DMS 273 treated with DMSO at 0.1 percent for 48 hours (cell line): ENCODE results near the gene ARHGEF4.

Source experiments
- DNase-seq: peaks from one replicate; lab custom pipeline; 2025; lab: John Stamatoyannopoulos, UW

ARHGEF4 gene

DNA sequence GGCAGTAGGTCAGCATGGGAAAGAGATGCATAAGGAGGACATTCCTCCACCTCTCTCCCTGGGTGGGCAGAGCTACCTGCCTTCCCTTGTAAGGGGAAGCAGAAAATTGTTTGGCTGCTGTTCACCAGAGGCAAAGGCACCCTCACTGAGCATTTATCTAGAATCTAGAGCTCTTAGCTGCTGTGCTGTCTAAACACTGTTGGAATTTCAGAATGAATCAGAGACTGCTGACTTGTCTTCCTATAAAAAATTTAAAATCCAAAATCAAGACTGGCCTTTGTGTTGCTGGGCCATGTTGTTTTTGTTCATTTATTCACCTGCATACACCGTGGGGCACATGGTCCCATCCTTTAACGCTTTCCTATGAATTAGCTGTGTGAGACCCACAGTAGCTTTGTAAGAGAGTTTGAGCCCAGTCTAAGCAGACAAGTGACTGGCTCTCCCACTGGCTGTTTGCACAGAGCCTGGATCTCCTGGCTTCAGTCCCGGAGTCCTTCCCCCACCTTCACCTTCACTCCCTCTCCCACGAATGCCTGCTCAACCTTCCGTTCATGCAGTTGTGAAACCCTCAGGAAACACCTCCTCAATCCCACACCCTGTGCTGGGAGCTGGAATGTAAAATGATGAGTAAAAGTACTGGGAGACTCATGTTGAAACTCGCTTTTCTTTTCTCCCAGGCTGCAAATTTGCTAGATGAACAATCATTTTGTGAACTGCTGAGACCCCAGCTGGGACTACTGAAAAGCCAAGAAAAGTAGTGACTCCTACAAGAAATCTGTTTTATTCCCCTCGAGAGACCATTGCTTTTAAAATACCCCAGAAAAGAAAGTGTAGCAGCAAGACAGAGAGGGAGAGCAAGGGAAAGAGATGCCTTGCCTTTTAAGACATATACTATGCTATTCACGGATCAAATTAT lies 180.4 kb downstream of the ARHGEF4 start:
- peak; percentile 14 for DNase-seq

DNA sequence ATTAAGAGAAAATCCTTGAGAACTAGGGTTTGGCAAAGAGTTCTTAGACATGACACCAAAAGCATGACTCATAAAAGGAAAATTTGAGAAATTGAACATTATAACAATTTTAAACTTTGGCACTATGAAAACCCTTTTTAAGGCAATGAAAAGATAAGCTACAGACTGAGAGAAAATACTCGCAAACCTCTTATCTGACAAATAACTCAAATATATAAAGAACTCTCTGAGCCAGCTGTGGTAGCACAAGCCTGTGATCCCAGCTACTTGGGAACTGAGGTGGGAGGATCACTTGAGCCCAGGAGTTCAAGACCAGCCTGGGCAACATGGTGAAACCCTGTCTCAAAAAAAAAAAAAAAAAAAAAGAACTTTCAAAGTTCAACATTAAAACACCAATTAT lies 186.0 kb downstream of the ARHGEF4 start:
- no peak for DNase-seq

DNA sequence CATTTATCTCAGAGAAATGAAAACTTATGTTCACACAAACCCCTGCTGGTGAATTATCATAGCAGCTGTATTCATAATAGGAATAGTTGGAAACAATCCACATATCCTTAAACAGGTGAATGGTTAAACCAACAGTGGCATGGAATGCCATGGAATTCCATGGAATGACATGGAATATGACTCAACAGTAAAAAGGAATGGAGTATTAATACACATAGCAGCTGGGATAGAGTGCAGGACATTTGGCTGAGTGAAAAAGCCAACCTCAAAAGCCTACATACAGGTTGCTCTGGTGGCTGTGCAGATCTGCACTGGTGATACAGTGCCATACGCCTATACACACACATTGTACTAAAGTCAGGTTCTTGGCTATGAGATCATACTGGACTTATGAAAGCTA lies 187.0 kb downstream of the ARHGEF4 start:
- no peak for DNase-seq

DNA sequence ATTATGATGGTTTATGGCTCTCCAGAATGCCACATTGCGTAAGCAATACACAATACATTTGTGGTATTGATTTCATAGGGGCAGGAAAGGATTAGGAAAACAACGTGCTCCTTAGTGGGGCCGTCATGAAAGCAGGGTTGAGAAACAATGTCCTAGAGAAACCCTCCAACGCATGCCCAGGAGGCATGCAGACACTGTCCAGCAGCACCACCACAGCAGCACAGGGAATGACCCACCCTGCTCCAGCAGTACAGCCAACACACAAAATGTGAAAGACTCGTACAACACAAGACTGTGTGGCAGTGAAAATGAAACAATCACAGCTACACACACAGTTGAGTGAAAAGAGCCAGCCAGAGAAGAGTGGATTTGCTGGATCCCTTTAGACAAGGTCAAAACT lies 190.2 kb downstream of the ARHGEF4 start:
- DNase-seq, result no peak

DNA sequence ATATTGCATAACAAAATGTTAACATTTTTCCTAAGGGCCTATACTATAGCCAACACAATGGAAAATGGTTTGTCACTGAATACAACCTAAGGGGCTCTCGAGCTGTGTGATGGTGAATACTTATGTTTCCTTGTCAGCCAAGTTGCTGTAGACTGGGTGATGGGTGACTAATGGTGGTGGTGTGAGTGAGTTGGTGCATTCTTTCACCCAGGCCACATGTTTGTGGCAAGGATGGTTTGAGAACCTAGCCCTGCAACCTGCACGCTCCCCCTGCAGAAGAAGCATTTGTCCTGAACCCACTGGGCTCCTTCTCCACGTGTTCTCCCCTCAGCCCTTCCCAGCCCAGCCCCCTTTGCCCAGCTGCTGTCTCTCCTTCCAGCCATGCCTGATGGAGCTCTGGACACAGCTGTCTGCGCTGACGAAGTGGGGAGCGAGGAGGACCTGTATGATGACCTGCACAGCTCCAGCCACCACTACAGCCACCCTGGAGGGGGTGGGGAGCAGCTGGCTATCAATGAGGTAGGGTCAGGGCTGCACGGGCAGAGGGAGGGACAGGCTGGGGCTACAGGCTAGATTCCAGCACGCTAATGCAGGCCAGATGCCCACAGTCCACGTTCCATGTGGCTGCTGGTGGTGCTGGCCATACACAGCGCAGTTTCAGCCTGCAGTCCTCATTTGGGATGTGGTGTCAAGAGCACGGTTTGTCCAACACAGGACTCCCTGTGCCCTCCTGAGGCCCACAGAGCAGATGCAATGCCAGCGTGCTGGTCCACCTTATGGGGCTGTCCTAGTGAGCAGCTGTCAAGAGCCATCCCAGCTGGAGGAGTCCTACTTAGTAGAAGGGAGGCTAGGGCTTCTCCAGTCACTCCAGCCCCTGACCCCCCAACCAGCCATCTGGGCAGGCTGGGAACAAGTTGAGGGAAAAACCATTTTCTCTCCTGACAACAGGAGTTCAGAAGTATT lies 191.1 kb downstream of the ARHGEF4 start:
- no peak for DNase-seq

DNA sequence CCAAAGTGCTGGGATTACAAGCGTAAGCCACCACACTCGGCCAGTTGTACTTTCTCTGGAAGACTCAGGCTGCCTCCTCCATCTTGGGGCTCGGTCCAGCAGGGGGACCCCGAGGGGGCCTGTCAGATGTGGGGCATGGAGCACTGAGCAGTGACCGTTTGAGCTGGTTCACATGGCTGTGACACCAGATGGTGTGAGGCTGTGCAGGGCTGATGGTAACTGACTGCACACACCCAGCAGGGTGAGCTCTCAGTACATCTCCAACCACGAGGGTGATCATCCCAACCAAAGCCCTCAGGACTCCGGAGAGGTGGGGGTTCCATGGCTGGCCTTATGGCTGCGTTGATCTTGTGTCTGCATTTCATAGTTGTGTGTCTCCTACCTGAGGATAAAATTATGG lies 193.1 kb downstream of the ARHGEF4 start:
- no peak for DNase-seq

DNA sequence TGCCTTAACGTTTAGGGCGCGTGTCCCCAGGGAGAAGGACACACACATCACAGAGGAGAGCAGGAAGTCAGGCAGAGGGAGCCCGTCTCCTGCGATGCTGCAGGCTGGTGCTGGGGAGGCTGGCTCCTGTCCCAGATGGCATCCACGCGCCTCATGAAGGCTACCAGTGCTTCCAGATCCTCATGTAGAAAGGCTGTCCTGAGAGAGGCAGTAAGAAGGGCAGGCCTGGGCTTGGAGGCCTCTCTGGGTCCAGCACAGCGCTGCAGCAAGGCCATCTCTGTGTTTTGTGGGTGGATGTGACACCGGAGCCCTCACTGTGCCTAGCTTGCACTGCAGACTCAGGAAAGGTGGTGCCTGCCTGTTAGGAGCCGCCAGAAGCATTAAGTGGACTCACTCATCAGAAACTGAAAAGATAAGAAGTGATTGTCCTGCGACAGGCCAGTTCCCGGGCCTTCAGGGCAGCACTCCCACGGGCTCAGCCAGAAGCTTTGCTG lies 193.8 kb downstream of the ARHGEF4 start:
- no peak for DNase-seq

DNA sequence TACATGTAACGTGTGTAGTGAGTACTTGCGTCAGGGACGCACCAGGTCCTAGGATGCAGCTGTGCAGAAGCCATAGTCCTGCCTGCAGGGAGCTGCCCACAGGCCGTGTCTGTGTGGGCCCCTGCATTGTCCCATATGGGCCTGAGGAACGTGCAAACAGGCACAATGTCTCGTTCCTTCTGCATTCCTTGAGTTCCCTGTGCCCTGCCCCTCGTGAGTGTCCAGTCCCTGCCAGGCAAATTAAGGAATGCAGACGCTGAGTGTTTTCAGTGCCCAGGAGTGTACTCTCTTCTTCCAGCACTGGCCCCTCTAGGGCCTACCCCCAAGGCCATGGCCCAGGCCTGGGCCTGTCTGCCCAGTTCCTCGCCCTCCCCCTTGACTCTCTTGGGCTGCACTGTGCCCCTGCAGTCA lies 194.7 kb downstream of the ARHGEF4 start:
- no peak for DNase-seq

DNA sequence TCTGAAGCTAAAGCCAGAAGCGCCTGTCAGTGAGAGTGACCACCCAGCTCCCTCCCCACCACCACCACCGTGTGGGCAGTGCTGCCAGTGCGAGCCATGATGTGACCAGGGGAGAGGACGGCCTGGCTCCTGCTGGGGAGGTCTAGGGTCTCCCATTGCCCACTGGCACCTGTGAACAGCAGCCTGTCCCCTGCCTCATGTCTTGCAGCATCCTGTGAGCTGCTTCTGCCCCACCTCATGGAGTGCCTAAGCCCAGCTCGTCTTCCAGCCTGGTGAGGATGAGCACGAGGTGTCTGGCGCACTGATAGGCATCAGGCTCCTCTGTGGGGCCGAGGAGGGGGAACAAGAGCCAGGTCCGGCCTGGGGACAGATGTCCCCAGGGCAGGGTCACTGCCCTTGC lies 195.2 kb downstream of the ARHGEF4 start:
- no peak for DNase-seq

DNA sequence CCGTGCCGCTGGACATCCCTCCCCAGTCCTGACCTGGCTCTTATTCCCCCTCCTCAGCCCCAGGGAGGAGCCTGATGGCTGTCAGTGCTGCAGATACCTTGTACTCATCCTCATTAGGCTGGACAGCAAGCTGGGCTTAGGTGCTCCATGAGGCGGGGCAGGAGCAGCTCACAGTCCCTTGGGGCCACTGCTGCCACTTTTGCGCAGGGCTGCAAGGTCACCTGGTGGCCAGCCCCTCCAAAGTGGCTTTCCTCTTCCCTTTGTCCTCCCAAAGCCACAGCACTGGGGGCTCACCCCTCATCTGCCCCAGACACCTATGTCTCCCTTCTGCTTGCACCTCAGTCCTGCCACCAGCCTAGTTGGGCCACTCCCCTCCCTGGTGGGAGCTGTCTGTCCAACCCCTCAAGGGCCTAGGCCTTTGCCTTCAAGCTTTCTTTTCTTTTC lies 195.7 kb downstream of the ARHGEF4 start:
- no peak for DNase-seq

DNA sequence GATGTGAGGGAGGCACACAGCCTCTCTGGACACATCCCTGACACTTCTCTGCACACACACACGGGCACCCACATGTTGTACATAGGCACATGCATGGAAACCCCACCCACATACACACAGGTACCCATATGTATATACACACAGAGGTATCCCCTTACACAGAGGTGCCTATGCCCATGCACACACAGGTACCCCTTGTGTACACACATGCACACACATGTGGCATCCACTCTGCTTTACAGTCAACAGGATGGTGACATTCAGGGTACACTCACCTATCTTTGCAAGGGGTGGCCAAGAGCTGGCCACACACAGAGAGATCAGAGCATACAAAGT lies 197.0 kb downstream of the ARHGEF4 start:
- DNase-seq, result no peak

DNA sequence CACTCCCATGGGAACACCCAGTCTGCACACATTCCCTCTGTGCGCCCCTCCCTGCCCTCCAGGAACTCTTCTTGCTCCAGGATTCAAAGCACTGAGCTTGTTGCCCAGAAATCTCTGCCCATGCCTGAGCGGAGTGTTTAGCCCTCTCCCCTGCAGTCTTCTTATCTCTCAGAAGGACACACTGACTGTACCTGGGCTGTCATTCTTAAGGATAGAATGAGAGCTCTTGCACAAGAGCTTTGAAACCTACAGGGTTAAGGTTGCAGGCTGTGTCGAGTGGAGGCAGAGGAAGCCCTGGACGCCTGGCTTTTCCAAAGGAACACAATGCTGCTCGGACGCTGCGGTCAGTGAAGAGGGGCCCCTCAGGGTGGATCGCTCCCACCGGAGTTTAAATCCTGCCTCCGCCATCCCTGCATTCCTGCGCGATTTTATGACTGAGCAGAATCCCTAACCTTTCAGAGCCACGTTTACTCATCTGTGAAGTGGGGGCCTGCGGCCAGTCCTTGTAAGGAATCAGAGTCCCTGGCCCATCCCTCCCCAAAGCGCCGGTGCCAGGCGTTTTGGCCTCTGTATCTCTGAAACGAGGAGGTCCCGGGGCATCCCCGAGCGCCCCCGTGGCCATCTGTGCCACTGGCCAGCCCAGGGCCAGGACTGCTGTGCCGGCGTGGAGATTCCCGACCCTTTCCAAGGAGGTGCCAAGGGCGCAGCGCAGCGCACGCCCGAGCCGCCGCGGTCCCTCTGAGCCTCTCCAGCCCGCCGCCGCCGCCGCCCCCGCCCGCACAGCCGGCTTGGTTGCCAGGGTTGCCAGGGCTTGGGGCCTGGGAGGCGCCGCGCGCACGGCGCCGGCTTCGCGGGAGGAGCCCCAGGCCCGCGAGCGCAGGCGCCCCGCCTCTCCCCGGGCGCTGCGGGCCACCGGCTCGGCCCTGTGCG lies 197.7 kb downstream of the ARHGEF4 start:
- no peak for DNase-seq

DNA sequence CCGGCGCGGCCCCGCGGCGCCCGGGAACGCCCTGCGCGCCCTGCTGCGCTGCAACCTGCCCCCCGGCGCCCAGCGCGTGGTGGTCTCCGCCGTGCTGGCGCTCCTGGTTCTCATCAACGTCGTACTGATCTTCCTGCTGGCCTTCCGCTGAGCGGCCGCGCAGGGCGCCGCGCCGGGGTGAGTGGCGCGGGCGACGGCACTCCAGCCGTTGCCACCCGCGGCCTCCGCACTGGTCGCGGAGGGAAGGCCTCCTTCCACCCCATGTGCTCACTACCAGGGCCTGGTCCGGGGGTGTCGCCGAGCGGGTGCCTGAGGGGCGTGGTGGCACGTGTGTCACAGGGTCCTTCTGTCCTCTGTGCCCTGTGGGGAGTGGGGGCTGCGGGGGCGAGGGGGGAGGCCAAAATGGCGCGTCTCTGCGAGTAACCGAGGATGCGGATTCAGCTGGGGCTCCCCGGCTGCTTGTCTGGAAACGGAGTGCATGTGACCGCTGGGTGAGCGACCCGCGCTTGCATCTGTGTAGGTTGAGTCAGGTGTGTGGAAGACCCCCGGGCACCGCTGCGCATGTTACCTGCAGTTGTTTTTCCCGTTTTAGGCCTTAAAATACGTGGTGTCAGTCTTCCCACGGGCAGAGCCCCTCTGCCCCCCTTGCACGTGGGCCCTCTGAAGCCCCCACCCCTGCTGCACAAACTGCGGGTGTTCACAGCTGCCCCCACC lies 198.6 kb downstream of the ARHGEF4 start:
- DNase-seq, result no peak

DNA sequence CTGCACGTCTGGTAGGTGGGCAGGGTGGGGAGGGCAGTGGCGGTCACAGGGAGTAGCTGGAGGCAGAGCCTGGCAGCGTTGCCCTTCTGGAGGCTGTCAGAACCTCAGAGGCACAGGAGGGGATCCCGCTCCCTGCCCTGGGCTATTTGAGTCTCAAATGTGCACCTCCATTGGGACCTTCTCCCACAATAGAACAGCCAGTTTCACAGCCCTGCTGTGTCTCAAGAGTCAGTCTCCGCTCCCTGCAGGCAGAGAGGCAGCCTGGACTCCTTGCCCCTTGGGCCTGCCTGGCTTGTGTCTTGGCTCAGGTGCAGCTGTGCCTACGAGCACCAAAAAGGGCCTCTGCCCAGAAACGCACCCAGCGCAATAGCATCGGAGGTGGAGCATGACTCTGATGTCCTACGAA lies 199.1 kb downstream of the ARHGEF4 start:
- no peak for DNase-seq

DNA sequence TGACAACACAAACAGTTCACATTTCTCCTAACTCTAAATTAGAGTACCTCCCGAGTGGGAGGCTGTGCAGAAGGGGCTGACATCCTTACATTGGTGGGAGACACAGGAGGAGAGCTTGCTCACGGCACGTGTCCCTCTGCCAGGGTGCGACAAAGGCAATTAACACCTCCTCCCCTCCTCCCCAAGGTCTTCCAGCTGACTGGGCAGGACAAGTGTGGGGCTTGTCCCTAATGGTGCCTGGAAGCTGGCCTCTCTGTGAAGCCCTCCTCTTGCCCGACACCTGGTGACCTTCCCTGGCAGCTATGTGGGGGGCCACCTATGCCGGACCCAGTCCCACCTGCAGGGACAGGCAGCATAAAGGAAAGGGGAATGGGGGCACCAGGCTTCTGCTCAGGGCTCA lies 199.6 kb downstream of the ARHGEF4 start:
- no peak for DNase-seq

DNA sequence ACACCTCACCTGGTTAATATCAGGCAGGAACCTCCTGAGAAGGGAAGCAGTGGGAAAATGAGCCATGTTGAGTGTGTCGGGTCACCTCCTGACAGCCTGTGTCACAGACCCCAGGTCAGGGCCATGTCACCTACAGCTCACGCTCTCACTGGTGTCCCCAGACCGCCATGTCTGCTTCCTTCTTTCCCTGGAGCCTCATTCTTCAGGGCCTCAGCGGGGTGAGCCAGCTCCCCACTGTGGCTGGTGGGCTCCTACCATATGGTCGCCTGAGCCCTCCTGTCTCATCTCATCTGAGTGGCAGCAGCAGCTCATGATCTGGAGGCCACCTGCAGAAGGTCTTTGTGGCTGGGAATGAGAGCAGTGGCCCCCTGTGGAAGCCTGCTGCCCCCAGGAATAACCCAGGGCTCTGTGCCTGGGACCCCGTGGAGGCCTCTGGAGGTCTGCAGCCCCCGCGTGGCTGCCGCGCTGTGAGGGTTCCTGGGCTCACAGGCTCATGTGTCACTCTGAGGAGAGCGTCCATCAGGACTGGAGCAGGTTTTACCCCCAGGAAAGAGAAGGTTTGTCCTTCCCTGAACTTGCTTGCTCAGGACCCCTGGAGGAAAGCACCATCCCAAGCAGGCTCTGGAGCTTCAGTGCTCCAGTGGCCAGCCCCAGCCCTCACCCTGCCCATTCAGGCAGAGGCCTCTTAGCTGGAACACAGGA lies 200.1 kb downstream of the ARHGEF4 start:
- no peak for DNase-seq

DNA sequence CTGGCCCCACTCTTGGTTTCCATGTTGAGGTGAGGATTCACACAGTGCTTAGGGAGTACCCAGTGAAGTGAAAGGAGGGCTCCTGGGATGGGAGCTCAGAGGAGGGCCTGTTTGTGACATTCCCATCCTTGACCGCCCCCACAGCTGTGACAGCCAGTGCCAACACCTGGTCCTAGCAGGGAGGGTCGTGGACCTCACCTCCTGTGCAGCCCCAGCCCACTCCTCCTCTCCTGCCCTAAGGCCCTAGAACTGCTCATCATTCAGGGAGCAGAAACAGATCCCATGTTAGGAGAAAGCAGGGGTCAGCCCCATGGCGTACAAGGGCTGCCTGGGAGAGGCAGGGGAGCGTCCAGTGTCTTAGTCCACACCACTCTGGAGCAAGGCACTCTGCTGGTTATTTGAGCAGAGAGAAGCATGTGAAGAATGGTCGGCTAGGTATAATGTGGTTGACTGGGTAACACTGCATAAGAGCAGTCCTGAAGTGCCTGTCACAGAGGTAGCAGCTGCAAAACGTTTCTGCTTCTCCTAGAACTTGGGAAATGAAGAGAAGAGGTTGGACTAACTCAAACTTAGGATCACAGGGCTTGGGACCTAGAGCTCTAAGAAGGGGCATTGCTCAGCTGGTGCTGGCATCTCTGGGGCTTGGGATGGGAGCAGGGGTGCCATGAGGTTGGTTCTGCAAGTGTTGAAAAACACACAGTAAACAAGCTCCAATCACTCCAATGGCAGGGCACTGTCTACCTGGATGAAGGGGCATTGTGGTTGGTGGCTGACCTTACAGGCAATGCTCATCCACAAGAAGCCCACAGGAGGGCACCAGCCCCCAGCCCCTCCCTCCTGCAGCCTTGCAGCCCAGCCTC lies 200.9 kb downstream of the ARHGEF4 start:
- DNase-seq, result no peak

DNA sequence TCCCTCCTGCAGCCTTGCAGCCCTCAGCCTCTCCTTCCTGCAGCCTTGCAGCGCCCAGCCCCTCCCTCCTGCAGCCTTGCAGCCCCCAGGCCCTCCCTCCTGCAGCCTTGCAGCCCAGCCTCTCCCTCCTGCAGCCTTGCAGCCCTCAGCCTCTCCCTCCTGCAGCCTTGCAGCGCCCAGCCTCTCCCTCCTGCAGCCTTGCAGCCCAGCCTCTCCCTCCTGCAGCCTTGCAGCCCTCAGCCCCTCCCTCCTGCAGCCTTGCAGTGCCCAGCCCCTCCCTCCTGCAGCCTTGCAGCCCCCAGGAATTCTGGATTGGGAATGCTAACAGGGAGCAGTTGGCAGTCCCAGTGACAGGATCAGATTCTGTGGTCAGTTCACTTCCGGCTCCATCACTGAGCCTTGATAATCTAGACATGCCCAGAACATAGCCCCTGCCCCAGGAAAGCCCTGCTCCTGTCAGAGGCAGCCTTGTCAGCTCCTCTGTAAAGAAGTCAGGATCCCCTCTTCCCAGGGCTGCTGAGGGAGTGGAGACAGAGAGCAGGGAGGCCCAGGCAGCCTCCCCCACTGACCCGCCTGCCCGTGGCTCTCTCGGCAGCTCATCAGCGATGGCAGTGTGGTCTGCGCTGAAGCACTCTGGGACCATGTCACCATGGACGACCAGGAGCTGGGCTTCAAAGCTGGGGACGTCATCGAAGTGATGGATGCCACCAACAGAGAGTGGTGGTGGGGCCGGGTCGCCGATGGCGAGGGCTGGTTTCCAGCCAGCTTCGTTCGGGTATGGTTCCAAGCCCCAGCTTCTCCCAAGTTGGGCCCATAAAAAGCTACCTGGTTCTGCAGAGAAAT lies 201.8 kb downstream of the ARHGEF4 start:
- DNase-seq, result no peak

DNA sequence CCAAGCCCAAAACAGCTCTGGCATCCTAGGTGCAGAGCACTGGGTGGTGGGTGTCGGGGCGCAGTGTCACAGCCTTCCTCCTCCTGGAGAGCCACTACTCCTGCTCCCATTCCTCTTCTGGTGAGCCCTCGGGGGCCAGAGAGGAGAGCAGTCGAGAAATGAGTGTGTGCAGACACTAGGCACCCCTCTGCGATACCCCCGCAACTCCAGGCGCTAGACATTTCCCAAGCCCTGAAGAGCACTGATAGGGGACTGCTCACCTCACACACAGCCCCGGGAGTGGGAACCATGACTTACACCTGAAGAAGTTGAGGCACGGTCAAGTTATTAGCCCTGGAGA lies 202.4 kb downstream of the ARHGEF4 start:
- DNase-seq, result no peak
